Stimulated activated CD8-positive, alpha-beta memory T cell treated with anti-CD3 and anti-CD28 coated beads, Interleukin-15, amount 100 ng/mL, for 24 hours (primary cell): ENCODE data around the gene HMGA1.
A peak's percentile ranks its signal among the peaks of the same experiment; 100 is the strongest.
"Not testable (repeated sequence)": the region's sequence is repeated elsewhere in the genome, so short reads cannot be mapped to it uniquely, and the experiment has no call there.

ENCODE experiments used
- DNase-seq: peaks from one replicate; pipeline ENCODE4 v3.0.0-alpha.2; 2020; ENCODE audit warnings: low read depth

HMGA1 gene

GRCh38 chr6:34240329-34241248 is 3.9 kb downstream of the HMGA1 start:
- DNase-seq = no peak

- DNase-seq = no peak
Observed at GRCh38 chr6:34241351-34242215, 4.9 kb downstream of the HMGA1 start.

DNA sequence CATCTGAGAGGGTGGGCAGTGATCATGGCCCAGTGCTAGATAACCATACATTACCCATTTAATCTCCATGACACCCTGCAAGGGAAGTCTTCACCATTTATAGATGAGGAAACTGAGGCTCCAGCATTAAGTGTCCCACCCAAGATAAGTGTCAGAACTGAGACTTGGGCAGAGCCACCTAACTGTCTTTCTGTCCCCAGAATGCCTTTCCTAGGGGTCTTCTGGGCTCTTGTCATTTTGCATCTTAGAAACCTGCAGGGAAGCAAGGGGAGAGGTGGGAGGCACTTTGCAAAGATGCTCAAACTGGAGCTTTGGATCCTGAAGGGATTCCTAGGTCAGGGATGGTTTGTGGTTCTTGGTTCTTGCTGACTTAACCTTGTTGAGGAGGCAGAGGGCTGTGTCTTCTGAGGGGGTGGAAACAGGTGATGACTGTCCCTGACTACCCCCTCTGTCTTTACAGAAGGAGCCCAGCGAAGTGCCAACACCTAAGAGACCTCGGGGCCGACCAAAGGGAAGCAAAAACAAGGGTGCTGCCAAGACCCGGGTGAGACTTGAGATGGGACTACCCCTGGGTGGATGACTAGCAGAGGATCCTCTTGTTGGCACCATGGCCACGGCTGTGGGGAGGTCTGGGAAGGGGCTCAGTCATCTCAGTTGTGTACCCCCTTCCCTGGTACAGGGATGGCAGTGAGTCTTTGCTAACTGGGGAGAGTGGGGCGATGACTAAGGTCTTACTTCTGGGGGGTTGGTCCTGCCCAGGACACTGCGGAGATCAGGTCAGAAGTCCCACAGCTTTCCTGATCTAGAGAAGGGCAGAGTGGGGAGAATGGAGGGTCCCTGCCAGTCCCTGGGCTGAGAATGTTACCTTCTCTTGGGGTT is 5.8 kb downstream of the HMGA1 start:
- DNase-seq = no peak

- DNase-seq = no peak
Observed at GRCh38 chr6:34243131-34243771, 6.6 kb downstream of the HMGA1 start.

DNA sequence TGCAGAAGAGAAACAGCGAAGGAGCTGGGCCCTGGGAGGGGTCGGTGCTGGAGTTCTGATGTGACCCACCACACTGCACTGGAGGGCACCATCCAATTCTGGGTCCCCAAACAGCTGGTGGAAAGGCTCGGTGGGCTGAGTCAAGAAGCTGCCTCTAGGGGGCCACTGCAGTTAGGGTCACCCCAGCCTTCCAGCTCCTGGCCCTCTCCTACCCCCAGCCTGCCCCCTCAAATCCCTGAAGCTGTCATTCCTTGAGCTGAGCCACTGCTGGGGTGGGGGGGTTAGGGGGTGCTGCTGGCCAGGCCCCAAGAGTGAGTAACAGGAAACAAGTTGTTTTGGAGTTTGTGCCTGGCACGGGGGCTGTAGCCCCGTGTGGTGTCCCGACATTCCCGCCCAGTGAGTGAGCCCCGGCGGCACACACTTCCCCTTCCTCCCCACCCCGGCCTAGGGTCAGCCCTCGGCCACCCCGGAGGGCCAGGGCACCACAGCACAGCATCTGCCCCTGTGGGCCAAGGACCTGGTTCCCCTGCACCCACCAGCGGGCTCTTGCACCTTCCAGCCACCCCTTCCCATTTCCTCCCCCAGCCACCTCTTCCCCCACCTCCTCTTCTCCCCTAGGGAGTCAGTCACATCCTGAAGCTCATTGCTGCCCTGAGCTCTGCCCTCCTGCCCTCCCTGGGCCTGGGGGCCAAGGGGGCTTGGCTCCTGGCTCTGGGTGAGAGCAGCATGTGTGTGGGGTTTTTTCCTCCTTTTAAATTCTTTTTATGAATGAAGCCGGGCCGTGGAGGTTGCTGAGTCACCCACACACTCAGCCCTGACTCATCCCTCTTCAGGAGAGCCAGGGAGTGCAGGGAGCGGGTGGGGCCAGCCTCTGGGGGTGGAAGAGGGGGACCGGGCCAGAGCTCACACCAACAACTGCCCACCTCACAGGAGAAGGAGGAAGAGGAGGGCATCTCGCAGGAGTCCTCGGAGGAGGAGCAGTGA is 7.5 kb downstream of the HMGA1 start:
- DNase-seq = no peak

DNA sequence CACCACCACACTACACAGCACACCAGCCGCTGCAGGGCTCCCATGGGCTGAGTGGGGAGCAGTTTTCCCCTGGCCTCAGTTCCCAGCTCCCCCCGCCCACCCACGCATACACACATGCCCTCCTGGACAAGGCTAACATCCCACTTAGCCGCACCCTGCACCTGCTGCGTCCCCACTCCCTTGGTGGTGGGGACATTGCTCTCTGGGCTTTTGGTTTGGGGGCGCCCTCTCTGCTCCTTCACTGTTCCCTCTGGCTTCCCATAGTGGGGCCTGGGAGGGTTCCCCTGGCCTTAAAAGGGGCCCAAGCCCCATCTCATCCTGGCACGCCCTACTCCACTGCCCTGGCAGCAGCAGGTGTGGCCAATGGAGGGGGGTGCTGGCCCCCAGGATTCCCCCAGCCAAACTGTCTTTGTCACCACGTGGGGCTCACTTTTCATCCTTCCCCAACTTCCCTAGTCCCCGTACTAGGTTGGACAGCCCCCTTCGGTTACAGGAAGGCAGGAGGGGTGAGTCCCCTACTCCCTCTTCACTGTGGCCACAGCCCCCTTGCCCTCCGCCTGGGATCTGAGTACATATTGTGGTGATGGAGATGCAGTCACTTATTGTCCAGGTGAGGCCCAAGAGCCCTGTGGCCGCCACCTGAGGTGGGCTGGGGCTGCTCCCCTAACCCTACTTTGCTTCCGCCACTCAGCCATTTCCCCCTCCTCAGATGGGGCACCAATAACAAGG is 8.5 kb downstream of the HMGA1 start:
- DNase-seq = not testable (repeated sequence)

DNA sequence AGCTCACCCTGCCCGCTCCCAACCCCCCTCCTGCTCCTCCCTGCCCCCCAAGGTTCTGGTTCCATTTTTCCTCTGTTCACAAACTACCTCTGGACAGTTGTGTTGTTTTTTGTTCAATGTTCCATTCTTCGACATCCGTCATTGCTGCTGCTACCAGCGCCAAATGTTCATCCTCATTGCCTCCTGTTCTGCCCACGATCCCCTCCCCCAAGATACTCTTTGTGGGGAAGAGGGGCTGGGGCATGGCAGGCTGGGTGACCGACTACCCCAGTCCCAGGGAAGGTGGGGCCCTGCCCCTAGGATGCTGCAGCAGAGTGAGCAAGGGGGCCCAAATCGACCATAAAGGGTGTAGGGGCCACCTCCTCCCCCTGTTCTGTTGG is 9.1 kb downstream of the HMGA1 start:
- not testable (repeated sequence) for DNase-seq

DNA sequence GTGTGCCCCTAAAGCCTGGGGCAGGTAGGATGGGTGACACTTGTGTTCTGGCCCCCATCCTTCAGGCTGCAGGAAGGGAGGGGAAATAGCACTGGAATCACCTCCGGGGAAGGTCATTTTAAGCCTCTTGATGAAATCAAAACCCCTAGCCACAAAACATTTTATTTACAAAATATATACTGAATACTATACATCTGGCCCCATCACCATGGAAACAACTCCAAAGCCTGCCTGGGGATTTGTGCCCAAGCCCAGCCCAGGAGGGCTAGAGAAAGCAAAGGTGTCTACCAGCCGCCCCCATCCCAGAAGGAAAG is 9.5 kb downstream of the HMGA1 start:
- no peak for DNase-seq

- no peak for DNase-seq
Observed at GRCh38 chr6:34246563-34247391, 10.1 kb downstream of the HMGA1 start.

DNA sequence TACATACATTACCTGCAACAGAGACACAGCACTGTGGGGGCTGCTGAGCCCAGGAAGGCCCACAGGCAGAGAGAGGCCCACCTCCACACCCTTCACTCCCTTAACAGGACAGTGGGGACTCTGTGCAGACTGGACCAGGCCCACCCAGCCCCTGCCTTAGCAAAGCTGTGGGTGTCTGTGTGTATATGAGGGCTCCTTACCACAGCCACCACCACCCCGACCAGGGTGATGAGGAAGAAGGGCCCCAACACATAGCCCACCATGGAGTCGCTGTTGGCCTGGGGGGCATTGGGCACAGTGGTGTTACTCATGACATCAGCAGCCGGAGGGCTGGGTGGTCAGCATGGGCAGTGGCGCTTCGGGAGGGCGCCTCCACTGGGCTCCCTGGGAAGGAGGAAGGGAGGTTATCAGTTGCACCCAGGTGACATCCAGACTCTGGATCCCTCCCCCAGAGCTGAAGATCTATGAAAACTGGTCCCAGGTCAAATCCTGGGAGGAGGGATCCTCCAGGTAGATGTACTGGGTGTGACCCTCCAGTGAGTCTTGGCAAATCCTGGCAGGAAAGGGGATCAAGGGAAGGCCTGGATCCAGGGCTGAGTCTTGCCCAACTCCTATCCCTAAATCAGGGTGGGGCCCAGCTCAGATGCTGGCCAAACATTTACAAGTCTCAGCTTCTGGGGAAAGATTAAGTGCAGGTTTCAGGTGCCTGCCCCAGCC is 11.0 kb downstream of the HMGA1 start:
- no peak for DNase-seq

DNA sequence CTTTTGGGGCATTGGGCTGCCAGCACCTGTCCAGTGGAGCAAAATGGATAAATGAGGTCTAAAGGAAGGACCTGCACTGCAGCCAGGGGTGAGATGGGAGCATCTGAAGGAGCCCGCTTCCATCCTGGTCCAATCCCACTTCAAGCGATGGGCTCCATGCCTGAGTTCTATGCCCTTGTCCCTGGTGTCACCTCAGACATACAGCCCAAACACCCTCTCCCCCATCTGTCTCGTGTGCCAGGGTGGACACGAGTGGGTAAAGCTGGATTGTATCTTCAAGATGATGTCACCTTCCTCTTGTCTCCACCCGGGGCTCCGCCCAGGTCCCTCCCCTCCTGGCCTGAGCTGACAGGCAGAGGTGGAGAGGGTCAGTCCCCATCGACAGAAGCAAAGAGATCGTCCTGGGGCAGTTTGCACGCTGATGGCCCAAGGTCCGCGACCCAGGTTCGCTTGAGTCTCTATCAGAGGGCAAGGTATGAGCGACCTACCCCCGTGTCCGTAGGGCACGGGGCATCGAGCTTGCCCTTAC is 11.6 kb downstream of the HMGA1 start:
- no peak for DNase-seq

GRCh38 chr6:34248727-34249468 is 12.2 kb downstream of the HMGA1 start, which contains the start of gene SMIM29:
SMIM29 (minus strand) TSS chr6:34249006; CDS start chr6:34247791, 1,215 bp downstream.
- peak; percentile 97 for DNase-seq

DNA sequence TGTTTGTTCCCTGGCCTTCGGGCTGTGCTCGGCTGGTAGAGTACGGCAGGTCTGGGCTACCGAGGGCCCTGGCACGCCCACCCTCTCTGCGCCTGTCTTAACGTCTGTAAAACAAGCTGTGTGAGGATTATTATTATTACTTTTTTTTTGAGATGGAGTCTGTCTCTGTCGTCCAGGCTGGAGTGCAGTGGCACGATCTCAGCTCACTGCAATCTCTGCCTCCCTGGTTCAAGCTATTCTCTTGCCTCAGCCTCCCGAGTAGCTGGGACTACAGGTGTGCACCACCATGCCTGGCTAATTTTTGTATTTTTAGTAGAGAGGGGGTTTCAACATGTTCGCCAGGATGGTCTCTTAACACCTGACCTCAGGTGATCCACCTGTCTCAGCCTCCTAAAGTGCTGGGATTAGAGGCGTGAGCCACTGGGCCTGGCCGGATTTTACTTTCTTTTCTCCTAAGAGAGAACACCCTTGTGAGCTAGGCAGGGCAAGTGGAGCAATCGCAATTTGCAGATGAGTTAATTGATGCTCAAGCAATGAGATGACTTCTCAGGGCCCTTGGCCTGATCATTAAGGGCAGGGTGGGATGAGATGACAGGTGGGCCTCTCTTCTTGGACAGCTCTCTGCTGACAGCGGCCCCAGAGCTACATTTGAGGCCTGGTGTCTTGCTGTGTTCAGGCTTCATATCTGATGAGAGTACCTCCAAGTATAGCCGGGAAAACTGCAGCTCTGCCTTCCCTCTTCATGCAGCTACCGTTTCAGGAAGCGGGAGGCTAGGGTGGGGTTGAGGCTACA is 13.0 kb downstream of the HMGA1 start:
- DNase-seq = no peak

- DNase-seq = not testable (repeated sequence)
Observed at GRCh38 chr6:34252395-34252794, 15.7 kb downstream of the HMGA1 start.

GRCh38 chr6:34259529-34260069 is 22.9 kb downstream of the HMGA1 start:
- no peak for DNase-seq
